Fibroblast of villous mesenchyme (primary cell): ENCODE measurements around the gene BTG2. TPM values are rescaled to one million over a fixed set of nuclear protein-coding genes. Genes with fewer than 3 reads are reported as not detected.
A peak's percentile ranks its signal among the peaks of the same experiment; 100 is the strongest.

Experiments used
- DNase-seq: peaks from one replicate; pipeline ENCODE4 v3.0.0-alpha.2; 2010; ENCODE audit warnings: low read depth
- H3K4me3 ChIP-seq: 2 replicates; pipeline ENCODE4 v1.5.1; 2011; ENCODE audit warnings: low read depth, mild to moderate bottlenecking, low read length
- total RNA-seq: library from RNA; depleted of rRNA; stranded (reverse); fragments of >200 nt; gene quantifications from 2 replicates; pipeline ENCODE4 v1.2.3, GENCODE V29; 2012
- TF ChIP-seq, protein P1 (sequence below): IDR thresholded peaks from 2 replicates; pipeline ENCODE4 v1.5.1; 2012; ENCODE audit warnings: low read depth, mild to moderate bottlenecking, low read length; ENCODE audit not compliant: insufficient read depth

BTG2 gene
- total RNA-seq, 1 donor: 13.8 TPM

DNA sequence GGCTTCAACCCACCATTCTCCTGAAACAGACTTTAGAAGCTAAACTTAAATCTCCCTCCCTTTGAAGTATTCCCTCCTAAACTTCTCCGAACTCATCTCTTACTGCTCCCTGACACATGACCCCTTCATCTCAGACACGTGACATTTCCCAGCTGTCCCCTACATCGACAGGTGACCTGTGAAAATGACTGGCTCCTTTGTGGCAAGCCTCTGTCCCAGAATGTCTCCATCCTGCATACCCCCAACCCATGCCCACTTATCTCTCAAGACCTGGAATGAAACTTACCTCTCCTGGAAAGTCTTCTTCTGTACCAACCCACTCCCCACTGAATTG, 41.4 kb downstream of the BTG2 start:
- TF ChIP-seq, protein P1, sequence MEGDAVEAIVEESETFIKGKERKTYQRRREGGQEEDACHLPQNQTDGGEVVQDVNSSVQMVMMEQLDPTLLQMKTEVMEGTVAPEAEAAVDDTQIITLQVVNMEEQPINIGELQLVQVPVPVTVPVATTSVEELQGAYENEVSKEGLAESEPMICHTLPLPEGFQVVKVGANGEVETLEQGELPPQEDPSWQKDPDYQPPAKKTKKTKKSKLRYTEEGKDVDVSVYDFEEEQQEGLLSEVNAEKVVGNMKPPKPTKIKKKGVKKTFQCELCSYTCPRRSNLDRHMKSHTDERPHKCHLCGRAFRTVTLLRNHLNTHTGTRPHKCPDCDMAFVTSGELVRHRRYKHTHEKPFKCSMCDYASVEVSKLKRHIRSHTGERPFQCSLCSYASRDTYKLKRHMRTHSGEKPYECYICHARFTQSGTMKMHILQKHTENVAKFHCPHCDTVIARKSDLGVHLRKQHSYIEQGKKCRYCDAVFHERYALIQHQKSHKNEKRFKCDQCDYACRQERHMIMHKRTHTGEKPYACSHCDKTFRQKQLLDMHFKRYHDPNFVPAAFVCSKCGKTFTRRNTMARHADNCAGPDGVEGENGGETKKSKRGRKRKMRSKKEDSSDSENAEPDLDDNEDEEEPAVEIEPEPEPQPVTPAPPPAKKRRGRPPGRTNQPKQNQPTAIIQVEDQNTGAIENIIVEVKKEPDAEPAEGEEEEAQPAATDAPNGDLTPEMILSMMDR: no peak
- no peak overlapping the region for H3K4me3 ChIP-seq
- no peak for DNase-seq

DNA sequence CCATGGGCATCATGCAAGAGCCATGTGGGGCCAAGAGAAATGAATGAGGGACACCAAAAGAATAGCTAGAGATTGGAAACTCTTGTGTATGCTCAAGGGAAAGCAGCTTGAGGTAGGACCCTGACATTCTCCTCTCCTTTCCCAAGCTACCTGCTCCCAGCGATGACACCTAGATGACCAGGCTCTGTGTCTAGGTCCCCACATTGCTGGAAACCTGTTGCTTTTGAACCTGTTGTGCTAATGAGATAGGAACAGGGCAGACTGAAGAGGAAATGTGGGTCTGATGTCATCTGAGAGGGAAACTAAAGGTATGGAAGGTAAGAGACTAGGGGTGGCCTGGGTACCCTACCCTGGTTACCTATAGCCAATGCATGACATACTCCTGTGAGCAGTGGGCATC, 43.8 kb downstream of the BTG2 start:
- H3K4me3 ChIP-seq: no peak overlapping the region
- no peak for DNase-seq
- TF ChIP-seq, protein P1: no peak

DNA sequence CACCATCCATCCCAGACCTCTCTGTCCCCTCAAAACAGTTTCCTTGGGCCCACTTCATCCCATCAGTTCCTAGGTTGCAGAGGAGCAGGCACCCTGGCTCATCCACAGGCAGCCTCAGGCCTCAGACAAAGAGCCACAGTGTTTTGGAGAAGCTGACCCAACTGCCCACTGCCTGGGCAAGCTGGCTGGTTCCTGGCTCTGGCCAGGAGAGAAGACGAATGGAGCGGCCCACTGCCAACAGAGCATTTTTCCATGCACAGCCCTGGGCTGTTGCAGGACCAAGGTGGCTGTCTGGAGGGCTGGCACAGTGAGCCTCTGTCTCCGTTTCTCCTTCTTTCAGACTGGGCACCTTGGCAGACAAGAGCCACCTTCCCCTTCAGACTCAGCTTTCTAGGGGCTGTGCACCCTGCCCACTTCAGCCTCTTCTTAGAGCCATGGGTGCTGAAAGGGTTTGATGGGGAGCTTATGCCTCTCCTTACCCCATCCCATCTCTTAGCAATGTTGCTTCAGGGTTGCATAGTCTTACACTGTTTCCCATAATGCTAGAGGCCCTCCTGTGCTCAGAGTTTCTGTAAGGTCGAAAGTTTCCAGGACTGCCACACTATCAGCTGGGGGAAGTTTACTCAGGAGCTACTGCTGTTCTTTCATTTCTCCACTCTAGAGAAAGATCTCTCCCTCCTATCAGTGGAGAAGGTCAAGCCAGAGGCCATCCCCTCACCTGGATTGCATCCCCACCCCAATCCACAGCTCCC, 44.6 kb downstream of the BTG2 start:
- H3K4me3 ChIP-seq: no peak overlapping the region
- TF ChIP-seq, protein P1: no peak
- DNase-seq: no peak

DNA sequence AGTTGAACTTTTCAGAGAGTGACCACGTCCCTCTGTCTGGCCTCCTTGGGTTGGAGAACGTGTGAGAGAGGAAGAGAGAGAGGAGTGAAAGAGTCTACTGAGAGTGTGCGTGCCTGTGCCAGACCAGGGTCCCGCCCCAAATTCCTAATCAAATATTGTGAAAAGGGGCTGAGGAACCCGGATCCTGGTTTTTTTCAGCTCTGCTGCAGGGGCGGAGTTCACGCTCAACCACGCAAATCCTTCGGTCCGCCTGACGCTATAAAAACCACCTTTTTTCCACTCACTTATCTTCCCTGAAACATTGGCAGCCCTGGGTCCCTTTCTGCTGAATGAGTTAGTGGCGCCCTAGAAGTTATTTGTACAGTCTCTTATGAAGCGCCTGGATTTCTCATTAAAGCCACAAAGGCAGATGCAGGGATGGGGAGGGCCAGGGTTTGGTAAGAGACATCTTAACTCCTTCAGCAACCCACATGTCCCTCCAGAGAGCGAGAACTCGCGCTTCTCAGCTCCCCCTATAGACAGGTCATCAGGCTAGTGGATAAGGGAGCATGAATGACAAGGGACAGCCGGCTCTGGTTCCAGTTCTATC, 45.8 kb downstream of the BTG2 start, which contains the start of gene FMOD:
FMOD (minus strand) TSS at position 86 of the 589 bp plus-strand sequence. CDS start 2,852 bp downstream, outside the sequence.
- DNase-seq: peak; percentile 89
- TF ChIP-seq, protein P1: peak; percentile 10
- peak within 1 kb of the TSS; percentile 21 for H3K4me3 ChIP-seq

DNA sequence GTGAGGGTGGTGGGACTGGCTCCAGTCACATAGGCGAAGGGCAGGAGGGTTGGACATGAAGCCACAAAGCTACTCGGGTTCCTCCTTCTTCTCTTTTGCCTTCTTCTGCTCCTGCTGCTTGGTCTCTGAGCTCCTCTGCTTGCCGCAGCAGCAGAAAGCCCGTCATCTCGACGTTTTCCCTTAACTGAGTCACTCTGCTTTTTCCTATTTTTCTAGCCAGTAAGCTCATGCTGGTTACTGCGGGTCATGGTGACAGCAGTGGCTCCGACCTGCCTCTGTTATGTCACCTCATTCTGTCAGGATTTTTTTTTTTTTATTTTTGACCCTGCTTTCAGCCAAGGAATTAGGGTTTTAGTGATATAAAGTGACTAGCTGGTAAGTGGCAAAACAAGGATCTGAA, 48.2 kb downstream of the BTG2 start:
- TF ChIP-seq, protein P1: no peak
- DNase-seq: no peak
- no peak overlapping the region for H3K4me3 ChIP-seq

DNA sequence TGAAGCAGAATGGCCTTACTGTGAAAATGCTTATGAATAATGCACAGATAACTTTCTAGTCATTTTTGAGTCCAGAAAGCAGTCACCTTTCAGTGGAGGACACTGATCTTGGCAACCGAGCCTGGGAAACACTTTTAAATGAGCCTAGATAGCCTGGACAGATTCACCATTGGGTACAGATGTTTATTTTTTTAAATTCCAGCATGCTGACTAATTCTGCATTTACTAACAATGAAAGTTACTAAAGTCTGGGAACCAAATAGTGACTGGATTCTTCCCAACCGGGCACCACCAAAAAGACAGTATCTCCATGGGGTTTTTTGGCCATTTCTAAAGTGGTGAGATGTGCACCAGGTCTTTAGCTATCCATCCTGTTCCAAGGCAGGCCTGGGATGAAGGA, 48.9 kb downstream of the BTG2 start:
- no peak overlapping the region for H3K4me3 ChIP-seq
- TF ChIP-seq, protein P1: no peak
- peak; percentile 92 for DNase-seq
